ENCODE measurements around the gene NINJ2. TPM values are rescaled to one million over a fixed set of nuclear protein-coding genes. Genes with fewer than 3 reads are reported as not detected.

Gene NINJ2
- total RNA-seq, 1 experiment from 2014 or later: not detected

DNA sequence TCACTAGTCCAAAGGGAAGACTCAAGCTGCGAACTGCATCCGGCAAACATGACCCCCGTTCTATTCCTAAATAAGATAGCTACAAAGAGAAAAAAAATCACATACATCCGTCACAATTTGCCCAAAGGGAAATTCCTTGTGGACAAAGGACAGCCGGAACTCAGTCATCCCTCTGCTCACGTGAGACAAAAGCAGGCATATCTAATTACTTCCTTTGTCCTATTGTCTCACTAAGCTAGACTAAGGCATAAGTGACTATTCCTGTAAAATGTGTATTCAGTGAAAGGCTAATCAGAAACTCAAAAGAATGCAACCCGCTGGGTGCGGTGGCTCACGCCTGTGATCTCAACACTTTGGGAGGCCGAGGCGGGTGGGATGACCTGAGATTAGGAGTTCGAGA, 27.2 kb upstream of the NINJ2 start:
- Histone ChIP-seq H3K9me3 (replicated peaks) (no peaks in the 10 kb centered on the region), H3K36me3 (no peaks in the 10 kb centered on the region), H3K27ac (no peak overlapping the region), H3K27me3 (replicated peaks) (no peaks in the 10 kb centered on the region), H3K4me1 (replicated peaks) (peaks cover 6% of the 10 kb centered on the region; the same call in 1 of the 2 replicates), H3K4me3 (no peak overlapping the region)
- no peak for DNase-seq (ENCODE audit: low read depth in 1 of 2, low spot score in 2 of 2)

DNA sequence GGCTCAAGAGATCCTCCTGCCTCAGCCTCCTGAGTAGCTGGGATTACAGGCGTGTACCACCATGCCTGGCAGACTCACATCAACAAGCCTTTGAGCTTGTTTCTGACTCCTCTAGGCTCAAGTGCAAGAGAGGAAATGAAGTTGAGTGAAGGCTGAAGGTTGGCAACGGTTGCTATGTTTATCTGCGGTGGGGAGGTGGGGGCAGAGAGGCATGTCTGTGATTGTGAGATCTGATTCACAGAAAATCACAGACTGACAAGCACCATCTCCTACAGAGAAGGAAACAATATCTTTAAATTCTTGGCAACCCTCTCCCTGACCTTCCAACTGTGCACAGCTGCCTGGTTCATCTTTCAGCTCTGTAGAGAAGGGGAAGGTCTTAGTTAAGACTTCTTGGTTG, 22.1 kb upstream of the NINJ2 start:
- no peaks in the 10 kb centered on the region for H3K27me3 ChIP-seq (replicated peaks)
- no peak overlapping the region for H3K4me3 ChIP-seq
- H3K4me1 ChIP-seq (replicated peaks): 0 out of 2 replicates have a peak, but pooled peaks cover 4% of the 10 kb centered on the region
- H3K36me3 ChIP-seq: no peaks in the 10 kb centered on the region
- H3K27ac ChIP-seq: no peak overlapping the region
- no peak for DNase-seq (ENCODE audit: low read depth in 1 of 2, low spot score in 2 of 2)
- H3K9me3 ChIP-seq (replicated peaks): no peaks in the 10 kb centered on the region

DNA sequence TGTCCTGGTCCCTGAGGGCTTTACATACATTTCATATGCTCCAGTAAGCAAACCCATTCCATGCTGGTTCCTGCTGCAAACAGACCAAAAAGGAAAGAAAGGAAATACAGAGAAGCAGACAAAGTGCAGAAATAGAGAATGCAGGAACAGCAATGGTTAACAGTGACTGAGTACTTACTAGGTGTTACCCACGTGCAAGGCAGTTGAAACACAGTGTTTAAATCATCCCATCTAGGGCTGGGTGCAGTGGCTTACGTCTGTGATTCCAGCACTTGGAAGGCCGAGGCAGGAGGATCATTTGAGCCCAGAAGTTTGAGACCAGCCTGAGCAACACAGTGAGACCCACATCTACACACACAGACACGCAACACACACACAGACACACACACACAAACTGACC, 21.2 kb upstream of the NINJ2 start:
- no peak overlapping the region for H3K27ac ChIP-seq
- 0 out of 2 replicates have a peak, but pooled peaks cover 4% of the 10 kb centered on the region for H3K4me1 ChIP-seq (replicated peaks)

DNA sequence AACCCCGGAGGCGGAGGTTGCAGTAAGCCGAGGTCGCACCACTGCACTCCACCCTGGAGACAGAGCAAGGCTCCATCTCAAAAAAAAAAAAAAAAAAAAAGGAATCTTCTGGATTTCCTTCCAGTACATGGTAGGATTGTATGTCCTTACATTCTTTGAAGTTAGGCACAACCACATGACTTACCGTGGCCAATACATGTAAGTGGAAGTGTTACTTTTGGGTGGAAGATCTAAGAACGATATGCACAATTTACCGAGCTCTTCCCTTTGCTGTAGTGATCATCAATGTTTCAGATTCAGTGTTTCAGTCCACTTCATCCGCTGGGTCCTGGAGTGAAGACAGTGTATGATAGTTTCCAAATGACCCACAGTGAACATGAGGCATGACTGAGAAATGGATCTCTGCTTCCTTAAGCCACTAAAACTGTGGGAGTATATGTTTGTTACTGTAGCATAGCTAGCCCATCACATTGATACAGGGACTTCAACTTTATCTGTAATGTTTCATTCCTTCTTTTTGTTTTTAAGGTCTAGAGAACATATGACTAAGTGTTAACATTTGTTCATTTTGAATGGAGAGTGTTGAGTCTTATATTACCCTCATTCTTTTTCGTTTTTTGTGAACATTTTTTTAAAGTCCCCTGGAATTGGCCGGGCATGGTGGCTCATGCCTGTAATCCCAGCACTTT, 18.5 kb upstream of the NINJ2 start:
- no peaks in the 10 kb centered on the region for H3K9me3 ChIP-seq (replicated peaks)
- no peak overlapping the region for H3K27ac ChIP-seq
- DNase-seq (ENCODE audit: low read depth in 1 of 2, low spot score in 2 of 2): no peak
- H3K4me1 ChIP-seq (replicated peaks): 0 out of 2 replicates have a peak, but pooled peaks cover 4% of the 10 kb centered on the region
- H3K36me3 ChIP-seq: no peaks in the 10 kb centered on the region
- H3K27me3 ChIP-seq (replicated peaks): no peaks in the 10 kb centered on the region
- no peak overlapping the region for H3K4me3 ChIP-seq

More for the DNA sequence above, 21.2 kb upstream of the NINJ2 start:
- no peaks in the 10 kb centered on the region for H3K9me3 ChIP-seq (replicated peaks)
- no peak for DNase-seq (ENCODE audit: low read depth in 1 of 2, low spot score in 2 of 2)
- no peak overlapping the region for H3K4me3 ChIP-seq
- no peaks in the 10 kb centered on the region for H3K27me3 ChIP-seq (replicated peaks)
- no peaks in the 10 kb centered on the region for H3K36me3 ChIP-seq

DNA sequence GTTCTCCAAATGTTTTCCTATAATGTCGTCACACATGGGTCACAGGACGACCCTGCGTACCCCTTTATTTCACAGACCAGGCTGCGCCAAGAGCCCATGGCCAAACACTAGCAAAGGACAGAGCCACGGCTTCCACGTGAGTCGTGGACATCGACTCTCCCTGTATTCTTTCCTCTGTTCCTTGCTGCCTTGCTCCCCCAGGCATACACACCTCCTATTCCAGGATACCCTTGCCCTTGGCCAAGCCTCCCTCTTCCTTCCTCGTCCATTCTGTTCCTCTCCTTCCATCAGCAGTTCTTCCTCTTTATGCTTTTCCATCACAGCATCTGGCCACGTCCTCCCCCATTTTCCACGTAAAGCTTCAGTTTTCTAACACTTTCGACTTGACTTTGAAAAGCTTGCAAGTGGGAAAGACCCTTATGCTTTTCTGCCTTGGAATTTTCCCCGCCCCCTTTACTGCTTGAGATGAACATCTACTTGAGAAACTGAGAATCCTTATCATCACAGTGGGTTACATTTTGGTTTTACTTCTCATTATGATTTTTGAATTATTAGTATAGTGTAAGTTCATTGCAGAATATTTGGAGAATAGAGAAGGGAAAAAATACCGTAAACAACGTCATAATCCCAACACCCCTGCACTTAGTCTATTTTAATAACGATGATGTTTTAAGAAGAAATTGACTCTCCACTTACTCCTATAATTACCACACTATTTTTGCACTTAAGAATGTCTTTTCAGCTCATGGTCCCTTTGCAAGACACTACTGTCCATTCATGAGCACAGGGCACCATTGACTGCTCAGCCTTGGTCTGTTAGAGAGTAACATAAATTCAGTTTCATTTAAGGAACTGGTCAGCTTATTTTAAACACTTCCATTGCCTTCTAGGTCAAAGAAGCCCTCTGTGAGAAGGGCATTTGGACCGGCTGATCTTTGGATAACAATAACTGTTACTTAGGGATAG, 15.8 kb upstream of the NINJ2 start:
- Histone ChIP-seq H3K4me1 (replicated peaks) (no peaks in the 10 kb centered on the region), H3K36me3 (no peaks in the 10 kb centered on the region), H3K9me3 (replicated peaks) (no peaks in the 10 kb centered on the region), H3K27ac (no peak overlapping the region), H3K4me3 (no peak overlapping the region), H3K27me3 (replicated peaks) (no peaks in the 10 kb centered on the region)
- no peak for DNase-seq (ENCODE audit: low read depth in 1 of 2, low spot score in 2 of 2)

DNA sequence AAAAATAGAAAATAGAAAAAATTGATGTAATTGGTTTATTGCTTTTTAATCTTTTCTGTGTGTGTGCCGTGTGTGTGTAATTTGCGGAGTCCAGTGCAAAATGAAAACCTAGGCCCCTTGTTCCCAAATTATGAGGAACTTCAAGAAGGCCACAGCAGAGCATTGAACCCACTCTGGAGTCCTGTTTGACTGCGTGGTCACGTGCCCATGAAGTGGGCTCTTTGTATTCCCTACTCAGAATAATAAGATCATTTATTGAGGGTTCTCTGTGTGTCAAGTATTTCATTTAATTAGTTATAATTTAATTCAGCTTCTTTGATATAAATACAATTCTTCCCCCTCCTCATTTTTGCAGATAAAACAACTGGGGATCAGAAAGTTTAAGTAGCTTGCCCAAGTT, 12.3 kb upstream of the NINJ2 start:
- no peak overlapping the region for H3K27ac ChIP-seq
- H3K9me3 ChIP-seq (replicated peaks): no peaks in the 10 kb centered on the region
- no peak overlapping the region for H3K4me3 ChIP-seq
- H3K4me1 ChIP-seq (replicated peaks): no peaks in the 10 kb centered on the region
- DNase-seq (ENCODE audit: low read depth in 1 of 2, low spot score in 2 of 2): no peak
- H3K36me3 ChIP-seq: no peaks in the 10 kb centered on the region
- H3K27me3 ChIP-seq (replicated peaks): no peaks in the 10 kb centered on the region

DNA sequence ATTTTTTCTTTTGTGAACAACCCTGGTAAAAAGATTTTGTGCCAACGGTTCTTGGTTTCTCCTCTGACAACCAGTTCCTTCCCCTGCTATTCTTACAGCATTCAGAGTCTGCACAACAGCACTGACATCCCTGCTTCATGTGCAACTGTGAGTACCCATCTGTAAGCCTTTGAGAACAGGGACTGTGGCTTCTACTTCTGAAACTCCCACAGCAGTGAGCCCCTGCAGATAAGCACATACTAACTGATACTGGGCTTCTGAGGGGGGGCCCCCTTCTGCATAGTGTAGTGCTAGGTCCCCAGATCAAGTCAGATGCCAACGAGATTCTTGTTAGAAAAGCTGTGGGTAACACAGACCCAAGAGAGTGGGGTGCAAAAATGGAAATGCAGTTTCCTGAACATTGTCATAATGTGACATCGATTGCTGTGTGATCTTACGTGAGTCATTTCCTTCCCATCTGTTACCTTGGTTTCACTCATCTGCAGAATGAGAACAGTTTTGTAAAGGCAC, 11.1 kb upstream of the NINJ2 start:
- H3K27me3 ChIP-seq (replicated peaks): no peaks in the 10 kb centered on the region
- no peaks in the 10 kb centered on the region for H3K4me1 ChIP-seq (replicated peaks)
- no peak overlapping the region for H3K27ac ChIP-seq
- DNase-seq (ENCODE audit: low read depth in 1 of 2, low spot score in 2 of 2): no peak
- H3K4me3 ChIP-seq: no peak overlapping the region
- H3K9me3 ChIP-seq (replicated peaks): no peaks in the 10 kb centered on the region
- no peaks in the 10 kb centered on the region for H3K36me3 ChIP-seq

DNA sequence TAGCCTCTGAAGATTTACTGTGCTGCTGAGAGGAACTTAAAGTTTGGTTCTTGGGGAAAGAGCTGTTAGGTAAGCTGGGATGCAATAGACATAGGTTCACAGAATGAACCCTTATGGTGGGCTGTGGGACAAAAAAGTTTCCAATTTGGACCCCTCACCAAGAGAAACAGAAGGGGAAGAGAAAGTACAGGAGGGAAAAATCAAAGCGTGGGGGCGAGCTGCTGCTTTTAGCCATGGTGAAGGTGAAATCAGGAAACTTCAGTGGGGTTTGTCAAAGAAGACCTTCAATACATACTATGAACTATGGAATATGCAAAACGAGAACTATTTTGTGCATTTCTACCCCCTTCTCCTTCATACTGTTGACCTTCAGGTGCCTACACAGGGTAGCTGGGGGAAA, 10.6 kb upstream of the NINJ2 start:
- DNase-seq (ENCODE audit: low read depth in 1 of 2, low spot score in 2 of 2): no peak
- H3K27me3 ChIP-seq (replicated peaks): no peaks in the 10 kb centered on the region
- no peak overlapping the region for H3K27ac ChIP-seq
- no peak overlapping the region for H3K4me3 ChIP-seq
- no peaks in the 10 kb centered on the region for H3K4me1 ChIP-seq (replicated peaks)
- H3K9me3 ChIP-seq (replicated peaks): no peaks in the 10 kb centered on the region
- H3K36me3 ChIP-seq: no peaks in the 10 kb centered on the region

DNA sequence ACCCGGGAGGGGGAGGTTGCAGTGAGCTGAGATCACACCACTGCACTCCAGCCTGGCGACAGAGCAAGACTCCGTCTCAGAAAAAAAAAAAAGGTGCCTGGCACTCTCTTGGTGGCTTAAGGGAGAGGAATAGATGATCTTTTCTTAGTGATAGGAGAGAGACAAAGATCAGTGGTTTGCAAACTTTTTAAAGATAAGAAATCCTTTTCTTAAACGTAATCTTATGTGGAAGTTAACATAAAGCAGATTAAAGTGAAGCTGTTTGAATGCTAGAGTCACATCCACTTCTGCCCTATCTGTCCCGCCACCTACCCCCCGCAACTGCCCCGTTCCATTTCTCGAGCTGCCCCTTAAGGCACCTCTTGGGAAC, 6.3 kb upstream of the NINJ2 start:
- no peaks in the 10 kb centered on the region; the same call in 1 of the 2 replicates for H3K4me1 ChIP-seq (replicated peaks)
- H3K9me3 ChIP-seq (replicated peaks): no peaks in the 10 kb centered on the region
- no peaks in the 10 kb centered on the region for H3K36me3 ChIP-seq
- no peak overlapping the region for H3K27ac ChIP-seq
- H3K27me3 ChIP-seq (replicated peaks): no peaks in the 10 kb centered on the region
- DNase-seq (ENCODE audit: low read depth in 1 of 2, low spot score in 2 of 2): no peak
- H3K4me3 ChIP-seq: no peak overlapping the region

DNA sequence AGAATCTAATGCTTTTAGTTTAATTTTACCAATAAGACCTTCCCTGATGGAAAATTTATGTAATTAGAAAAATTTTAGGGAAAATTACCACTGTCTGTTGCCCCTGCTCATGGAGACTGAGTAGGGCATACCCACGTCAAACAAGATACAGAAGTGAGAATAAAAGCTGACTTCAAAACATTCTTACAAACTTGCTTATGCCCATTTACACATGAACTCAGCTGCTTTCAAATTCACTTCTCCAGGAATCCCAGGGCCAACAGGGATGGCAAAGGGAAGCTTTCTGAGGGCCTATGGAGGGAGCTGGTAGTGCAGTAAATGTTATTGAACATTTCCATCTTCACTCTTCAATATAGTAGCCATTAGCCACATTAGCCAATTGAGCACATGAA, 4.8 kb upstream of the NINJ2 start:
- H3K4me3 ChIP-seq: no peak overlapping the region
- no peak overlapping the region for H3K27ac ChIP-seq
- no peak for DNase-seq (ENCODE audit: low read depth in 1 of 2, low spot score in 2 of 2)

DNA sequence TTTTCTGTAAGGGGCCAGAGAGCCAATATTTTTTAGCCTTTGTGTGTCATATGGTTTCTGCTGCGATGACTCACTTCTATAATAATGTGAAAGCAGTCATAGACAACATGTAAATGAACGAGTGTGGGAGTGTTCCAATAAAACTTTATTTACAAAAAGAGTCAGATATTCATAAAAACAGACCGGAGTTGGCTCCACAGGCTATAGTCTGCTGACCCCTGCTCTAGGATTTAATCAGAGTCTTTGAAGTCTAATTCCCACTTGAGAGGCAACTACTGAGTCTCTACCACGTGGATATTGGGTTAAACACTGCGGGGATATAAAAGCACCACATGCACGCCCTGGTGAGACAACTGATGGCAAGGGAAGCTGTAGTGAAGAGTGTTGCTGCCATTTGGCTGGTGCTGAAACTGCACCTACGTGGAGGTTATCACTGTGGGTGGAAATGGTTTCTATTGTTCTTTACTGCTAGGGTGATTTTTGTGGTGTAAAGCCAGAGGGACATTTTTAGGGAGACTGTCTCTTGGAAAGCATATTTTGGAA, 3.6 kb upstream of the NINJ2 start:
- no peak overlapping the region for H3K4me3 ChIP-seq
- 0 out of 2 replicates have a peak, but pooled peaks cover 3% of the 10 kb centered on the region for H3K27me3 ChIP-seq (replicated peaks)
- no peaks in the 10 kb centered on the region; the same call in 1 of the 2 replicates for H3K4me1 ChIP-seq (replicated peaks)
- no peak overlapping the region for H3K27ac ChIP-seq
- no peaks in the 10 kb centered on the region for H3K9me3 ChIP-seq (replicated peaks)
- H3K36me3 ChIP-seq: no peaks in the 10 kb centered on the region
- DNase-seq (ENCODE audit: low read depth in 1 of 2, low spot score in 2 of 2): no peak

More for the DNA sequence above, 4.8 kb upstream of the NINJ2 start:
- Histone ChIP-seq H3K36me3 (no peaks in the 10 kb centered on the region), H3K27me3 (replicated peaks) (no peaks in the 10 kb centered on the region), H3K4me1 (replicated peaks) (no peaks in the 10 kb centered on the region; the same call in 1 of the 2 replicates), H3K9me3 (replicated peaks) (no peaks in the 10 kb centered on the region)

DNA sequence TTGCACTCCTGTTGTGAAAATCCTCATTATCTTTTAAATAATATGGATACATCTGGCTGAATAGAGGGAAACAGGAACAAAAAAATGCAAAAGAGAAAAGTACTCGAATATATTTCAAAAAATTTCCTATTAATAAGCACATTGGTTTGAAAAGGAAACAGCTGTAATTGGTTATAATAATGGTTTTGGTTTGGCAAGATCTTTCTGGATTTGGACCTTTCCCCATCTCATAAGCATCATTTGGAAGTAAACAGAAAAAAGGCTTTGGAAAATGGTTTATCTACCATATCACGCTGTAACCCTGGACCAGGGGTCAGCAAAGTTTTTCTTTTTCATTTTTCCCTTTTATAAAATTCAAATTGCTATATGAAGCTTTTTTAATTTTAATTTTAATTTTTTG, 2.8 kb upstream of the NINJ2 start:
- Histone ChIP-seq H3K4me3 (no peak overlapping the region), H3K27me3 (replicated peaks) (0 out of 2 replicates have a peak, but pooled peaks cover 3% of the 10 kb centered on the region), H3K27ac (no peak overlapping the region), H3K4me1 (replicated peaks) (no peaks in the 10 kb centered on the region; the same call in 1 of the 2 replicates), H3K9me3 (replicated peaks) (no peaks in the 10 kb centered on the region), H3K36me3 (no peaks in the 10 kb centered on the region)
- no peak for DNase-seq (ENCODE audit: low read depth in 1 of 2, low spot score in 2 of 2)

DNA sequence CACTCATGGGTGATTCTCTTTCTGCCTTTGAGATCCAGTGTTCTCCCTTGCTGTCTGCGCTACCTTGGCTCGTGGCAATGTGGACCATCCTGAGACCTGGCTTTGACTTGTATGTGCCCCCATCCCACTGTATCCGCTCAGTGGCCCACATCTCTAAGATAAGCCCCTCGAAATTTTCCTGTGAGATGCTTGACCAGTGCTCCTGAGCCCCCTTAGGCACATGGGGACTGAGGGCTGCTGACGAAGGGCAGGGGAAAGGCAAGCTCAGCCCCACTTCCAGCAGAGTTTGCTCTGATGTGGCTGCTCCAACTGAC, 1.5 kb upstream of the NINJ2 start:
- DNase-seq (ENCODE audit: low read depth in 1 of 2, low spot score in 2 of 2): no peak
- H3K4me1 ChIP-seq (replicated peaks): no peaks in the 10 kb centered on the region; the same call in 1 of the 2 replicates
- no peaks in the 10 kb centered on the region for H3K9me3 ChIP-seq (replicated peaks)
- H3K4me3 ChIP-seq: no peak overlapping the region
- 0 out of 2 replicates have a peak, but pooled peaks cover 3% of the 10 kb centered on the region for H3K27me3 ChIP-seq (replicated peaks)
- H3K27ac ChIP-seq: no peak overlapping the region
- H3K36me3 ChIP-seq: no peaks in the 10 kb centered on the region

Data from SJSA1 (cell line).